ENCODE measurements around the gene PATJ.
"Not testable (repeated sequence)": the region's sequence is repeated elsewhere in the genome, so short reads cannot be mapped to it uniquely, and the experiment has no call there.

The PATJ gene

GRCh38 chr1:61741711-61742619 lies at the start of gene PATJ:
Gene PATJ, plus strand, starts transcription at chr1:61742480. Its CDS starts 20,413 bp downstream, at chr1:61762893.
- peak within 1 kb of the TSS; percentile 88 for H3K4me3 ChIP-seq (ENCODE audit: low read depth, low read length)
- no peak for DNase-seq (ENCODE audit: low read depth)
- TF ChIP-seq CTCF (IDR thresholded peaks at IDR 0.05; ENCODE audit: low read depth, low read length, missing control alignments), result no peak

GRCh38 chr1:61699911-61700851 lies 42.1 kb upstream of the PATJ start:
- DNase-seq (ENCODE audit: low read depth), result no peak
- no peak for TF ChIP-seq CTCF (IDR thresholded peaks at IDR 0.05; ENCODE audit: low read depth, low read length, missing control alignments)
- no peak overlapping the region for H3K4me3 ChIP-seq (ENCODE audit: low read depth, low read length)

DNA sequence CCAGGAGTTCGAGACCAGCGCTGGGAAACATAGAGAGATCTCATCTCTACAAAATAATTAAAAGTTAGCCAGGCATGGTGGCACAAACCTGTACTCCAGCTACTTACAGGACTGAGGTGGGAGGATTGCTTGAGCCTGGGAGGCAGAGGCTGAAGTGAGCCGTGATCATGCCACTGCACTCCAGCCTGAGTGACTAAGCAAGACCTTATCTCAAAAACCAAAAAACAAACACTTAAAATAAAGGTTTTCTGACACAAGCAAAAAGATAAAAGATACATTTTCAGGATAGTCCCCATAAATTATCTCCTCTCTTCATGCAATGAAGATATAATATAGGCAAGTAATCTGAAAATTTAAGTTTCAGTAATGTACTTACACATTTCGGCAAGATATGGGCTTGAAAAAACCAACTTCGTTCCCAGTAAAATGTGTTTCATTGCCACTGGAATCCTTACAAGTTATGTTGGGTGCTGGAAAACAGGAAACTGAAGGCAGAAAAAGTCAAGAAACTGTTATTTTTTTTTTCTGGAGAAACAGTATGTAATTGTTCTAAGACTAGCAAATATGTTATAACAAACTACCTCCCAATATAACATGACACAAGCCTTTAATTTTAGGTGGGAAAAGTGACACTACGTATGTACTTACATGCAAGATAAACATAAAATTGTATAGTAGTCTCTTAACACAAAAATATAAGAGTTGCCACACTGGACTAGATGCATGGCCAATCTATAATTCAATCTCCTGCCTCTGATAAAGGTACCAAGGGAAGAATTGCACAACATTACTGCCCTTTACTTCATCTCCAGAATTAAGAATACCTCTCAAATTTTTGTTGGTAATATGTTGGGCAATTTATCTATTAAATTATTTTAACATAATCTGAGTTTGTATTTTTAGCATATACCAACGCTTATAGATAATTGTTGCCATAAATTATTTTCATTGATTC lies 33.0 kb upstream of the PATJ start:
- TF ChIP-seq CTCF (IDR thresholded peaks at IDR 0.05; ENCODE audit: low read depth, low read length, missing control alignments), result no peak
- H3K4me3 ChIP-seq (ENCODE audit: low read depth, low read length), result no peak overlapping the region
- no peak for DNase-seq (ENCODE audit: low read depth)

DNA sequence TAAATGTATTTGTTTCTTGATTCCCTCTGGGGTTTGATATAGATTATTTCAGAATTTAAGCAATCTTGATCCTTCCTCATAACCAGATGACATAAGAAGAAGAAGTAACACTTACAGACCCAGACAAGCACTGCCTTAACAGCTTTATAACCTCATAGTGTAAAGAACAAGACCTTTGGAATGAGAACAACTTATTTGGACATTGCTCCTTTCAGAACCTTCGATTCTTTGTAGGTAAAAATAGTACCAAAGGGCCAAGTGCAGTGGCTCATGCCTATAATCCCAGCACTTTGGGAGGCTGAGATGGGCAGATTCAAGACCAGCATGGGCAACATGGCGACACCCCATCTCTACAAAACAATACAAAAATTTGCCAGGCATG lies 32.4 kb upstream of the PATJ start:
- no peak overlapping the region for H3K4me3 ChIP-seq (ENCODE audit: low read depth, low read length)
- no peak for TF ChIP-seq CTCF (IDR thresholded peaks at IDR 0.05; ENCODE audit: low read depth, low read length, missing control alignments)
- DNase-seq (ENCODE audit: low read depth), result no peak

DNA sequence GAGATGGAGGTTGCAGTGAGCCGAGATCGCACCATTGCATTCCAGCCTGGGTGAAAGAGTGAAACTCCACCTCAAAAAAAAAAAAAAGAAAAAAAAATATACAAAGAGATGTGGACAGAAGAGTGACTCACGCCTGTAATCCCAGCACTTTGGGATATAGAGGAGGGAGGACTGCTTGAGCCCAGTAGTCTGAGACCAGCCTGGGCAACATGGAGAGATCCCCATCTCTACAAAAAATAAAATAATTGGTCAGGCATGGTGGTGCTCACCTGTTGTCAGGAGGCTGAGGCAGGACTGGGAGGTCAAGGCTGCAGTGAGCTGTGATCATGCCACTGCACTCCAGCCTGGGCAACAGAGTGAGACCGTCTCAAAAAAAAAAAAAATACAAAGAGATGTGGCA lies 31.0 kb upstream of the PATJ start:
- DNase-seq (ENCODE audit: low read depth); H3K4me3 ChIP-seq (ENCODE audit: low read depth, low read length): not testable (repeated sequence)

- no peak for DNase-seq (ENCODE audit: low read depth)
- no peak for TF ChIP-seq CTCF (IDR thresholded peaks at IDR 0.05; ENCODE audit: low read depth, low read length, missing control alignments)
Observed at GRCh38 chr1:61711969-61712368, 30.3 kb upstream of the PATJ start.

DNA sequence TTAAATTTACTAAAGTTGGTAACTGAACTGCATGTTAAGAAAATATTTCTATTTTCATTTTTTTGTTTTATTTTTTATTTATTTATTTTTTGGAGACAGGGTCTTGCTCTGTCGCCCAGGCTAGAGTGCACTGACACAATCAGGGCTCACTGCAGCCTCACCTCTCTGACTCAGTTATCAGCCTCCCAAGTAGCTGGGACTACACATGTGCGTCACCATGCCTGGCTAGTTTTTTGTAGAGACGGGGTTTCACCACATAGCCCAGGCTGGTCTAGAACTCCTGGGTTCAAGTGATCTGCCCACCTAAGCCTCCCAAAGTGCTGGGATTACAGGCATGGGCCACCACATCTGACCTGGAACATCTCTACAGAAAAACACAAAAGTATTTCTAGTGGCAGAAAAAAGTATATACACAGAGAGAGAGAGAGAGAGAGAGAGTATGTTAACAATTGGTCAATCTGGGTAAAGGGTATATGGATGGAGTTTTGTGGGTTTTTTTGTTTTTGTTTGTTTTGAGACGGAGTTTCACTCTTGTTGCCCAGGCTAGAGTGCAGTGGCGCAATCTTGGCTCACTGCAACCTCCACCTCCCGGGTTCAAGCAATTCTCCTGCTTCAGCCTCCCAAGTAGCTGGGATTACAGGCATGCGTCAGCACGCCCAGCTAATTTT lies 23.1 kb upstream of the PATJ start:
- DNase-seq (ENCODE audit: low read depth); H3K4me3 ChIP-seq (ENCODE audit: low read depth, low read length): not testable (repeated sequence)

More at GRCh38 chr1:61711969-61712368, 30.3 kb upstream of the PATJ start:
- no peak overlapping the region for H3K4me3 ChIP-seq (ENCODE audit: low read depth, low read length)
